HepG2 (cell line): ENCODE data around the gene ADRM1.

Experiments used
- MAFG ChIP-seq: sonication (generic); formaldehyde crosslinking; IDR thresholded peaks from 2 replicates; pipeline ENCODE4 v1.5.1; 2020; ENCODE audit warnings: mild to moderate bottlenecking, missing genetic modification reagents
- NFYB ChIP-seq: sonication (generic); formaldehyde crosslinking; IDR thresholded peaks from 2 replicates; pipeline ENCODE4 v1.4.0; 2020; ENCODE audit warnings: missing genetic modification reagents
- TF ChIP-seq, protein P1 (sequence below): IDR thresholded peaks from 2 replicates; pipeline ENCODE4 v1.6.1; 2012; ENCODE audit warnings: low read length, improper control_type of control experiment

GRCh38 chr20:62331347-62331746 is 28.6 kb downstream of the ADRM1 start:
- TF ChIP-seq MAFG (CRISPR knock-in tag), result no peak
- TF ChIP-seq, protein P1, sequence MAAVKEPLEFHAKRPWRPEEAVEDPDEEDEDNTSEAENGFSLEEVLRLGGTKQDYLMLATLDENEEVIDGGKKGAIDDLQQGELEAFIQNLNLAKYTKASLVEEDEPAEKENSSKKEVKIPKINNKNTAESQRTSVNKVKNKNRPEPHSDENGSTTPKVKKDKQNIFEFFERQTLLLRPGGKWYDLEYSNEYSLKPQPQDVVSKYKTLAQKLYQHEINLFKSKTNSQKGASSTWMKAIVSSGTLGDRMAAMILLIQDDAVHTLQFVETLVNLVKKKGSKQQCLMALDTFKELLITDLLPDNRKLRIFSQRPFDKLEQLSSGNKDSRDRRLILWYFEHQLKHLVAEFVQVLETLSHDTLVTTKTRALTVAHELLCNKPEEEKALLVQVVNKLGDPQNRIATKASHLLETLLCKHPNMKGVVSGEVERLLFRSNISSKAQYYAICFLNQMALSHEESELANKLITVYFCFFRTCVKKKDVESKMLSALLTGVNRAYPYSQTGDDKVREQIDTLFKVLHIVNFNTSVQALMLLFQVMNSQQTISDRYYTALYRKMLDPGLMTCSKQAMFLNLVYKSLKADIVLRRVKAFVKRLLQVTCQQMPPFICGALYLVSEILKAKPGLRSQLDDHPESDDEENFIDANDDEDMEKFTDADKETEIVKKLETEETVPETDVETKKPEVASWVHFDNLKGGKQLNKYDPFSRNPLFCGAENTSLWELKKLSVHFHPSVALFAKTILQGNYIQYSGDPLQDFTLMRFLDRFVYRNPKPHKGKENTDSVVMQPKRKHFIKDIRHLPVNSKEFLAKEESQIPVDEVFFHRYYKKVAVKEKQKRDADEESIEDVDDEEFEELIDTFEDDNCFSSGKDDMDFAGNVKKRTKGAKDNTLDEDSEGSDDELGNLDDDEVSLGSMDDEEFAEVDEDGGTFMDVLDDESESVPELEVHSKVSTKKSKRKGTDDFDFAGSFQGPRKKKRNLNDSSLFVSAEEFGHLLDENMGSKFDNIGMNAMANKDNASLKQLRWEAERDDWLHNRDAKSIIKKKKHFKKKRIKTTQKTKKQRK, result no peak
- TF ChIP-seq NFYB (CRISPR knock-in tag), result no peak
